HG03064 (cell line): ENCODE results near the gene UNC50.
"Not testable (repeated sequence)": the region's sequence is repeated elsewhere in the genome, so short reads cannot be mapped to it uniquely, and the experiment has no call there.

ENCODE experiments used
- ATAC-seq: cut with Tn5 transposase; IDR thresholded peaks from one replicate; pipeline ENCODE4 v1.9.1; 2021; ENCODE audit warnings: low read depth; ENCODE audit not compliant: unreplicated experiment

UNC50 gene

GRCh38 chr2:98573426-98573825 lies 35.0 kb upstream of the UNC50 start:
- no peak for ATAC-seq

DNA sequence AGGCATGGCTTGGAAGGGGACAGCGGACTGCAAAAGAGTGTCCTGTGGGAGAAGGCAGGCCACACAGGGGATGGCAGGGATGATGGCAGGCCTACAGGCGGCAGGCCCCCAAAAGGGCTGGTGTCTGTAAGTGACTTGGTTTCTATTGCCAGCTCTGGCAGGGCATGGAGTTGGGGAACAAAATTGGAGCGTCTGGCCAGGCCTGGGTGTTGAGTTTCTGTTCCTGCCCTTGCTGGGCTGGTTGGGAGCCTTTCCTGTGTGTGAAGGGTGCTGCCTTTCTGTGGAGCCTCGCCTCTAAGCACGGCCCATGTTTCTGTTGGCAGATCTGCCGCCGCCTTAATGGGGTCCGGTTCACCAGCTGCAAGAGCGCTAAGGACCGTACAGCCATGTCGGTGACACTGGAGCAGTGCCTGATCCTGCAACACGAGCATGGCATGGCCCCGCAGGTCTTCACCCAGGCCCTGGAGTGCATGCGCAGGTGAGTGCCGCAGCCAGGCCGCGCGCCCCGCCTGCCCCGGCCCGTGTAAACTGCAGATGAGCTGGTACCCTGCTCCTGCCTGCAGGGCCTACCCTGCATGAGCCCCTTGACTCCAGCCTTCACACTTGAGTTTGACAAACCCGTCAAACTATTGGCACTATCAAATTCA lies 31.6 kb upstream of the UNC50 start:
- no peak for ATAC-seq

DNA sequence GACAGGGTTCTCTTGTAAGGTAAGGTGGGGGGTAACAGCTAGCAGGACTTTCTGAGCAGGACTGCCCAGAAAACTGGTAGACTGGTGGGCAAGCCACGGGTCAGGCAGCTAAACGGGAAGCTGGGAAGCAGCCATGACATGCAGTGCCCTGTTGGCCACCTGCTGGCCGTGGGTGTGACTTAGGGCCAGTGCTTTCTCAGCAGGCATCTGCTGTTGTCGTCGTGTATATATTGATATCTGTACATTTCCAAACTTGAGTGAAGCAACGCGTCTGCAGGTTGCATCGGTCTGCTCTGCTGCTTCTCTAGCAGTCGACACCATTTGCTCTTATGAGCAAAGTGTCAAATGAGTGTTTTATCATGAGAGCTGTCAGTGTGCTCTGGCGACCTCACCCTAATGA lies 31.1 kb upstream of the UNC50 start:
- ATAC-seq: no peak

- ATAC-seq: no peak
These were observed 30.2 kb upstream of the UNC50 start for GRCh38 chr2:98578231-98578630.

DNA sequence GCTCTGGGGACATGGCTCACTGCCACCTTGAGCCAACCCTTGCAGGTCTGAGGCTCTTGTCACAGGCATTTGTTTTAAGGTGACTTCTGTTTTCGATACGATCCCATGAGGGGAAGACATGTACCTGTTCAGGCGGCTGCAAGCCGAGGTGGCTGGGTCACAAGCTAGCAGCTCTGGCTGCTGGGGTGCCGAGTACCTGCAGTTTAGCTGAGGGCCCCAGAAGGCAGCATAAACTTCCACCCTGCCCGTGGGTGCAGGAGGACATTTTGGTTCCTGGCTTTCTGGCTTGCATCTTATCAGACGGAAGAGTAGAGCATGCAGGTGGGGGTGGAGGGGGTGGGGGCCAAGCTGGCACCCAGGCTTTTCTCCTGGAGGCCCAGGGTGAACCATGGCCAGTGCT lies 28.5 kb upstream of the UNC50 start:
- no peak for ATAC-seq

DNA sequence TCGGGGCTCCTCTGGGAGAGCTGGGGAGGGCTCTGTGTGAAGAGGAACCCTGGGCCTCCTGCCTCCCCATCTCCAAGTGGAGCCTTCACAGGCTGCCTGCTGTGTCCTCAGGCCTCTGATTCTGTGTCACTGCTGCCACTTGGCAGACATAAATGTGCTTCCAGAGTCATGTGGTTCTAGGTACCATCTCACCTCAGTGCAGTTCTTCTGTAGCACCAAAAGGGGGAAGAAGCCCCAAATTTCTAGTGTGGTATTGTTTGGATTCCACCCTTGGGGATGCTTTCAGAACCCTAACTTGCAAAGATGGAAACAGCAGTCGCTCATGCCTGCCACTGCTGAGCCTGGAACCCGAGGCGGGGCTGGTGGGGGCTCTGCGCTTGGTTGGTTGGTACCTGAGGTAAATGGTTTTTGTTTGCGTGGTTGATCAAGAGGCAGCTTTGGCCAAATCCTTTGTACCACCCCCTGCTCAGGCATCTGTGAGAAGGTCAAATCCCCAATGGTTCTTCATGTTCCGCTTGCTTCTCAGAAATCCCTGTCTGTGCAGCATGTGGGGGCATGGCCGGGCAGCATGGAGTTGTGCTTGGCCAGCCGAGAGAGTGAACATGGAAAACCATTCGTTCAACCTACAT lies 27.6 kb upstream of the UNC50 start:
- no peak for ATAC-seq

- ATAC-seq: no peak
These were observed 25.9 kb upstream of the UNC50 start for GRCh38 chr2:98582523-98582922.

DNA sequence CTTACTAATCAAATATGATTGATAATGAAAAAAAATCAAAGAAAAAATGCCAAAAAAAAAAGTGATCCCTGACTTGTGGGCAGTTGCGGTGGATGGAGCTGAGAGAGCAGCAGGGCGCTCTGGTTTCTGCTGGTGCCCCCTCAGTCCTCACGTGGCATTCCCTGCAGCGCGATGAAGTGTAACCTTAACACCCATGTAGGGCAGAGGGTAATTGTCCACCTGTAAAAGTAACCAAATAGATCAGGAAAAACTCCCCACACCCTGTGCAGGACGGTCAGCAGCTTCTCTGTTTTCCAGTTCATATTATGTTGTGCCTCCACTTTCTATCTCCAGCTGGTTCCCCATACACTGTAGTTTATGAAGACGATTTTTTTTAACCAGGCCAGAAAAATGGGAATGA lies 25.1 kb upstream of the UNC50 start:
- ATAC-seq: no peak

GRCh38 chr2:98583816-98584618 lies 24.4 kb upstream of the UNC50 start:
- no peak for ATAC-seq

GRCh38 chr2:98585386-98585785 lies 23.0 kb upstream of the UNC50 start:
- no peak for ATAC-seq

- no peak for ATAC-seq
These were observed 21.7 kb upstream of the UNC50 start for GRCh38 chr2:98586551-98587140.

- ATAC-seq: no peak
These were observed 19.4 kb upstream of the UNC50 start for GRCh38 chr2:98588880-98589431.

DNA sequence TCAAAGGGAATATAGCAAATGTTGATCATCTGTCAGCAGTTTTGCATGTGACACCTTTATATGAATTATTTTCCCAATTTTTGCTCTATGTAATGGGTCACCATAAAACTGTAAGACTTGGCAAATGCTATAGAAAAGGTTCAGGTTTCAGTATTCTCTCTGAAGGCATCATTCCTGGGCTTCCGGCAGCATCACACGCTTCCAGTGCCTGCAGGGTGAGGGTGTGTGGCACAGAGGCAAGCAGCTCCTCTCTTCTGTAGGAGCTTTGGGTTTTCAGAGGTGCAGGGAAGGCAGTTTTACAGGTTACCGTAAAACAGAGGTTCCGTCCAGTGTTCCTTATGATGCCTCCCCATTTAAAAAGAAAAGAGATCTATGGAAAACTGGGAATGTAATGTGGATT lies 18.9 kb upstream of the UNC50 start:
- no peak for ATAC-seq

GRCh38 chr2:98592565-98592964 lies 15.8 kb upstream of the UNC50 start:
- no peak for ATAC-seq

DNA sequence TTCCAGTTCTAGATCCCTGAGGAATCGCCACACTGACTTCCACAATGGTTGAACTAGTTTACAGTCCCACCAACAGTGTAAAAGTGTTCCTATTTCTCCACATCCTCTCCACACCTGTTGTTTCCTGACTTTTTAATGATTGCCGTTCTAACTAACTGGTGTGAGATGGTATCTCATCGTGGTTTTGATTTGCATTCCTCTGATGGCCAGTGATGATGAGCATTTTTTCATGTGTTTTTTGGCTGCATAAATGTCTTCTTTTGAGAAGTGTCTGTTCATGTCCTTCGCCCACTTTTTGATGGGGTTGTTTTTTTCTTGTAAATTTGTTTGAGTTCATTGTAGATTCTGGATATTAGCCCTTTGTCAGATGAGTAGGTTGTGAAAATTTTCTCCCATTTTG lies 13.7 kb upstream of the UNC50 start:
- not testable (repeated sequence) for ATAC-seq

GRCh38 chr2:98598781-98599428 lies 9.5 kb upstream of the UNC50 start:
- no peak for ATAC-seq

GRCh38 chr2:98601532-98602132 lies 6.8 kb upstream of the UNC50 start:
- no peak for ATAC-seq

DNA sequence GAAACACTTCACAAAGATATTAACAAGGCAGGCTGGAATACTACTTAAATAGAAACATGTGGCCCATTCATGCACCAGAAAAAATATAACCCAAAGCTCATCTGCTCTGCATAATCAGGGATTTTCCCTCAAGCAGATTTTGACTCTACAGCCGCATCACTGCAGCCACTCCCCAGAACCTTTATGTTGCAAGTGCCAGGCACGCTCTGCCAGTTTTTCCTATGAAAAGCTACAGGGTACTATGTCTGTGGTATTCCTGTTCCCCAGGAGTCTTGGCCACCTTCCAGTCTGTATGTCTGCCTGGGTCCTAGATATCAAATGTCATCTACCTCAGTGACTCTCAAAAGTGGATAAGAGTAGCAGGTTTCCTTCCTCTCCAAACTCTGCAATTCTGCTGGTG lies 3.8 kb upstream of the UNC50 start:
- no peak for ATAC-seq

- ATAC-seq: no peak
These were observed 3.3 kb upstream of the UNC50 start for GRCh38 chr2:98605076-98605475.

- no peak for ATAC-seq
These were observed 2.0 kb upstream of the UNC50 start for GRCh38 chr2:98606431-98606830.
